Measurements from ENCODE around the gene NAP1L1.

GRCh38 chr12:76028571-76029277, 55.8 kb downstream of the NAP1L1 start:
- TF ChIP-seq CTCF (IDR thresholded peaks at IDR 0.05; ENCODE audit: low read depth, low read length) (no peak), POLR2A (IDR thresholded peaks at IDR 0.05; ENCODE audit: extremely low read depth, insufficient read length) (no peak)
